ENCODE measurements around the gene HEATR5B.
"Not testable (repeated sequence)": the region's sequence is repeated elsewhere in the genome, so short reads cannot be mapped to it uniquely, and the experiment has no call there.

HEATR5B gene

DNA sequence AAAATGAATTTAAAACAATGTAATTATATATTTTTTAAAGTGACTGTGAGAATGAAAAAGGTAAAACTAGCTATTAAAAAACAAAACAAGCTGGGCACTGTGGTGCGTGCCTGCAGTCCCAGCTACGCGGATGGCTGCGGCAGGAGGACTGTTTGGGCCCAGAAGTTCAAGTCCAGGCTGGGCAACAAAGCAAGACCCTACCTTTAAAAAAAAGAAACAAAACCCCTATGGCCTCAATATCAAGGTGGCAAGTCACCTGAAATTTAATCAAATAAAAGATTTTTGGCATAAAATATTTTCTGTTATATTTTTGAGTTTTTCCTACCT, 70.9 kb downstream of the HEATR5B start:
- Histone ChIP-seq H3K36me3 (ENCODE audit: control insufficient read depth, insufficient read depth, low read length) (no peaks in the 10 kb centered on the region), H2AFZ (no peak overlapping the region), H3K9me3 (ENCODE audit: control insufficient read depth, low read length) (no peaks in the 10 kb centered on the region), H3K9ac (no peak overlapping the region), H3K27ac (no peak overlapping the region), H3K4me1 (no peaks in the 10 kb centered on the region), H3K27me3 (ENCODE audit: control insufficient read depth, insufficient read depth, low read length) (no peaks in the 10 kb centered on the region), H3K4me2 (ENCODE audit: low read length) (no peak overlapping the region), H3K4me3 (ENCODE audit: low read depth, low read length) (no peak overlapping the region), H3K79me2 (no peaks in the 10 kb centered on the region)
- TF ChIP-seq, protein P1, sequence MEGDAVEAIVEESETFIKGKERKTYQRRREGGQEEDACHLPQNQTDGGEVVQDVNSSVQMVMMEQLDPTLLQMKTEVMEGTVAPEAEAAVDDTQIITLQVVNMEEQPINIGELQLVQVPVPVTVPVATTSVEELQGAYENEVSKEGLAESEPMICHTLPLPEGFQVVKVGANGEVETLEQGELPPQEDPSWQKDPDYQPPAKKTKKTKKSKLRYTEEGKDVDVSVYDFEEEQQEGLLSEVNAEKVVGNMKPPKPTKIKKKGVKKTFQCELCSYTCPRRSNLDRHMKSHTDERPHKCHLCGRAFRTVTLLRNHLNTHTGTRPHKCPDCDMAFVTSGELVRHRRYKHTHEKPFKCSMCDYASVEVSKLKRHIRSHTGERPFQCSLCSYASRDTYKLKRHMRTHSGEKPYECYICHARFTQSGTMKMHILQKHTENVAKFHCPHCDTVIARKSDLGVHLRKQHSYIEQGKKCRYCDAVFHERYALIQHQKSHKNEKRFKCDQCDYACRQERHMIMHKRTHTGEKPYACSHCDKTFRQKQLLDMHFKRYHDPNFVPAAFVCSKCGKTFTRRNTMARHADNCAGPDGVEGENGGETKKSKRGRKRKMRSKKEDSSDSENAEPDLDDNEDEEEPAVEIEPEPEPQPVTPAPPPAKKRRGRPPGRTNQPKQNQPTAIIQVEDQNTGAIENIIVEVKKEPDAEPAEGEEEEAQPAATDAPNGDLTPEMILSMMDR (IDR thresholded peaks at IDR 0.05): no peak

DNA sequence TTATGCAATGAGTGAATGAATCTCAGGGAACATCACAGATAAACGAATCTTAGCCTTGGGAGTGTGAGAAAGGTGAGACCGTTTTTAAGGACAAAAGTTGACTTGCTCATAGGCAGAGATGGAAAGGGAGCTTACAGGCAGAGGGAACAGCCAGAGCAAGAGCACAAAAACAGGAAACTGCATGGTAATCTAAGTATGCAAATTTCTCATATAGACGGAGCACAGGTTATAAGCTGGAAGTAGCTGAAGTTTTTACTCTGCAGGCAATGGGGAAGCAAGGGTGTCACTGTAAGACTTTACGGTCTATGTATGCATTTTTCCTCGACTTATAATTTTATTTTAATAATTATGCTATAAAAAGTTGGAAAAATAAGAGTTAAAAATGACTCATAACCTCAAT, 73.0 kb downstream of the HEATR5B start:
- Histone ChIP-seq H3K36me3 (ENCODE audit: control insufficient read depth, insufficient read depth, low read length) (no peaks in the 10 kb centered on the region), H3K79me2 (no peaks in the 10 kb centered on the region), H3K9me3 (ENCODE audit: control insufficient read depth, low read length) (no peaks in the 10 kb centered on the region), H3K27me3 (ENCODE audit: control insufficient read depth, insufficient read depth, low read length) (no peaks in the 10 kb centered on the region), H3K4me3 (ENCODE audit: low read depth, low read length) (no peak overlapping the region), H3K4me1 (no peaks in the 10 kb centered on the region), H3K4me2 (ENCODE audit: low read length) (no peak overlapping the region), H3K9ac (no peak overlapping the region), H3K27ac (no peak overlapping the region), H2AFZ (no peak overlapping the region)
- TF ChIP-seq, protein P1 (IDR thresholded peaks at IDR 0.05): no peak

DNA sequence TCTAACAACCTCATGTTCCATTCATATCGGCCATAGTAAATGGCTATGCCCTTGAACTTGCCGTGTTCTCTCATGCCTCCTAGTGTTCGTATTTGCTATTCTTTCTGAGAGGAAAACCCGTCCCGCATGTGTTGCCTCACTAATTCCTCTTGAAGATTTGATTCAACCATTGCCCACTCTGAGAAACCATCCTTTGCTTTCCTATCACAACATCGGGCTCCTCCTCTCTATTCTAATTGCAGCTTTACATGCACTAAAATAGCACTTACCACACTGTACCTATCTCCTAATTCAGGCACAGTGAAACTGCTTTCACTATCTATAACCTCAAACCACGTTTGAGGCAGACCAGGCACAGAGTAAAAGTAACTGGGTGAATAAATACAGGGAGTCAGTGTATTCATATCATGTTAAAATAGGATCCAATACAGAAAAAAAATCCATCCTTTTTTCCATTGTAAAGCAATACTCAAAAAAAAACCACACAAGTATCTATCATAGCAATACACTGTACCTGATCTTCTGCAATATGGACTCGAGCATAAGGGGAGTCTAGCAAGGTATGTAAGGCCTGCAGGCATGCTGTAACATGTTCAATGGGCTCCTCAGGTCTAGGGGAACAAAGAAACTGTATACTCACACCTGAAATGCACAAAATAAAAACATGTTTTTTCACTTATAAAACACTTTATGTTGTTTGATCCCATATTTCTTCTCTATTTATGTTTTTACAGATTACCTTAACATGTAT, 78.9 kb downstream of the HEATR5B start:
- Histone ChIP-seq H3K4me2 (ENCODE audit: low read length) (no peak overlapping the region), H3K36me3 (ENCODE audit: control insufficient read depth, insufficient read depth, low read length) (no peaks in the 10 kb centered on the region), H3K9me3 (ENCODE audit: control insufficient read depth, low read length) (no peaks in the 10 kb centered on the region), H3K79me2 (no peaks in the 10 kb centered on the region), H3K4me3 (ENCODE audit: low read depth, low read length) (no peak overlapping the region), H2AFZ (no peak overlapping the region), H3K9ac (no peak overlapping the region), H3K4me1 (no peaks in the 10 kb centered on the region), H3K27ac (no peak overlapping the region), H3K27me3 (ENCODE audit: control insufficient read depth, insufficient read depth, low read length) (no peaks in the 10 kb centered on the region)
- TF ChIP-seq, protein P1 (IDR thresholded peaks at IDR 0.05): peak; percentile 37

DNA sequence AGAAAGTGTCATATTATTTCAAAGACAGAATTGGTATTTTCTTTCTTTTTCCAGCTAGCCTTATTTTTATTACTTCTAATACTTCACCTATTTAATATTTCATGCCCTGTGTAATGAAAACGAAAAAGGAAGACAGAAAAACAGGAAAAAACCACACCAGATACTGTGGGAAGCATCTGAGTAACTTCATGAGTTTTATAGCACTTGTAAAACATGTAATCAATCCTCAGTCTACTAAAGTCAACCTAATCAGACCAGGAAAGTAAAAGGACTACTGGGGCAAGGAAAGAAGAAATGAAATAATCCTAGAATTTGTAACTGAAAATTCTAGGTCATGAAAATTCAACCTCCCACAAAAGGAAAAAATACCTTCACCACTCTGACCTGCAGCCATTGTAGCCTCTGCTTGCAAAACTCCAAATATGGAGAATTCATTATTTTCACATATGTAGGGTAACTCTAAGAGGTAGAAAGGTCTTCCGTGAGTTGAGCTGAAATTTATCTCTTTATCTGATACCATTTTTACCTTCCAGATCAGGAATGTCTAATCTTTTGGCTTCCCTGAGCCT, 83.1 kb downstream of the HEATR5B start:
- no peak overlapping the region for H3K4me3 ChIP-seq (ENCODE audit: low read depth, low read length)
- no peaks in the 10 kb centered on the region for H3K36me3 ChIP-seq (ENCODE audit: control insufficient read depth, insufficient read depth, low read length)
- no peak overlapping the region for H3K4me2 ChIP-seq (ENCODE audit: low read length)
- H3K9ac ChIP-seq: no peak overlapping the region
- no peaks in the 10 kb centered on the region for H3K79me2 ChIP-seq
- H3K27me3 ChIP-seq (ENCODE audit: control insufficient read depth, insufficient read depth, low read length): no peaks in the 10 kb centered on the region
- H3K4me1 ChIP-seq: no peaks in the 10 kb centered on the region
- TF ChIP-seq, protein P1 (IDR thresholded peaks at IDR 0.05): no peak
- no peaks in the 10 kb centered on the region for H3K9me3 ChIP-seq (ENCODE audit: control insufficient read depth, low read length)
- H2AFZ ChIP-seq: no peak overlapping the region
- no peak overlapping the region for H3K27ac ChIP-seq

DNA sequence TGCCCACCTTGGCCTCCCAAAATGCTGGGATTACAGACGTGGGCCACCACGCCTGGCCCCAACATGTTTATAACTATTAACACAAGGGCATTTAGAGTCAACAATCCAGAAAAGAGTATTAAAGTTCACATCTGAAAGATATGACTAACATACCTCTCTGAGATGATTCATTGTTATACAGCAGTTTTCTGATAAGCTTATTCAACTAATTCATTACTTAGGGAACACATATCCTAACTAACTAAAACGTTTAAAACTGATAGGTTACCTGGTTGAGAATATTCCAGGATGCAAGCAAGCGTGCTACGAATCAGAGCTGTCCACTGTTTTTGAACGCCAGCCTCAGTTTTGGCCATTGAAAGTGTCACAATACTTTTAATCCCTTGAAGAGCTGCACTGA, 83.9 kb downstream of the HEATR5B start:
- Histone ChIP-seq H2AFZ (no peak overlapping the region), H3K27ac (no peak overlapping the region), H3K4me3 (ENCODE audit: low read depth, low read length) (no peak overlapping the region), H3K27me3 (ENCODE audit: control insufficient read depth, insufficient read depth, low read length) (no peaks in the 10 kb centered on the region), H3K9me3 (ENCODE audit: control insufficient read depth, low read length) (no peaks in the 10 kb centered on the region), H3K4me2 (ENCODE audit: low read length) (no peak overlapping the region), H3K9ac (no peak overlapping the region), H3K4me1 (no peaks in the 10 kb centered on the region), H3K36me3 (ENCODE audit: control insufficient read depth, insufficient read depth, low read length) (no peaks in the 10 kb centered on the region), H3K79me2 (no peaks in the 10 kb centered on the region)
- TF ChIP-seq, protein P1 (IDR thresholded peaks at IDR 0.05): no peak

DNA sequence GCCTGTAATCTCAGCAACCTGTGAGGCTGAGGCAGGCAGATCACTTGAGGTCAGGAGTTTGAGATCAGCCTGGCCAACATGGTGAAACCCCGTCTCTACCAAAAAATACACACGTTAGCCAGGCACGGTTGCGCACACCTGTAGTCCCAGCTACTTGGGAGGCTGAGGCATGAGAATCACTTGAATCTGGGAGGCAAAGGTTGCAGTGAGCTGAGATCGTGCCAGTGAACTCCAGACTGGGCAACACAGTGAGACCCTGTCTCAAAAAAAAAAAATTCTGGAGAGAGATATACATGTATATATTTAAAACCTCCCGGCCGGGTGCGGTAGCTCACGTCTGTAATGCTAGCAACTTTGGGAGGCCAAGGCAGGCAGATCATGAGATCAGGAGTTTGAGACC, 84.8 kb downstream of the HEATR5B start:
- not testable (repeated sequence) for H3K9me3 ChIP-seq (ENCODE audit: control insufficient read depth, low read length); H3K4me1 ChIP-seq; H3K27ac ChIP-seq

More for the DNA sequence above, 84.8 kb downstream of the HEATR5B start:
- H3K4me3 ChIP-seq (ENCODE audit: low read depth, low read length); H3K4me2 ChIP-seq (ENCODE audit: low read length); H3K79me2 ChIP-seq; H3K27me3 ChIP-seq (ENCODE audit: control insufficient read depth, insufficient read depth, low read length); H3K9ac ChIP-seq; H2AFZ ChIP-seq; H3K36me3 ChIP-seq (ENCODE audit: control insufficient read depth, insufficient read depth, low read length): not testable (repeated sequence)

Data from parathyroid adenoma (tissue), 2 donors.